ENCODE results near the gene VPS39.
A peak's percentile ranks its signal among the peaks of the same experiment; 100 is the strongest.

Gene VPS39

GRCh38 chr15:42157381-42157780, 50.7 kb downstream of the VPS39 start:
- DNase-seq: no peak

GRCh38 chr15:42156243-42156922, 51.7 kb downstream of the VPS39 start, which contains the start of gene PLA2G4F:
Gene PLA2G4F, minus strand, starts transcription at chr15:42156636. Its CDS starts 87 bp downstream, at chr15:42156549.
- no peak for DNase-seq

- DNase-seq: no peak
These were observed 52.4 kb downstream of the VPS39 start for GRCh38 chr15:42155546-42156242.

- DNase-seq: no peak
These were observed 53.1 kb downstream of the VPS39 start for GRCh38 chr15:42154956-42155355.

GRCh38 chr15:42154212-42154941, 53.7 kb downstream of the VPS39 start:
- no peak for DNase-seq

GRCh38 chr15:42153874-42154211, 54.3 kb downstream of the VPS39 start:
- DNase-seq: no peak

GRCh38 chr15:42152921-42153698, 55.0 kb downstream of the VPS39 start:
- DNase-seq: no peak

- DNase-seq: no peak
These were observed 55.7 kb downstream of the VPS39 start for GRCh38 chr15:42152196-42152920.

- DNase-seq: no peak
These were observed 56.4 kb downstream of the VPS39 start for GRCh38 chr15:42151736-42152135.

- DNase-seq: no peak
These were observed 57.0 kb downstream of the VPS39 start for GRCh38 chr15:42151141-42151561.

GRCh38 chr15:42150219-42150970, 57.7 kb downstream of the VPS39 start:
- peak; percentile 11 for DNase-seq

GRCh38 chr15:42149493-42150218, 58.4 kb downstream of the VPS39 start:
- no peak for DNase-seq

GRCh38 chr15:42148808-42149492, 59.2 kb downstream of the VPS39 start:
- DNase-seq: no peak

GRCh38 chr15:42147431-42147735, 60.7 kb downstream of the VPS39 start:
- no peak for DNase-seq

- DNase-seq: no peak
These were observed 61.3 kb downstream of the VPS39 start for GRCh38 chr15:42146551-42147430.

- DNase-seq: no peak
These were observed 62.3 kb downstream of the VPS39 start for GRCh38 chr15:42145546-42146455.

GRCh38 chr15:42144841-42145375, 63.2 kb downstream of the VPS39 start:
- no peak for DNase-seq

Data from NCI-H1105 treated with DMSO at 0.1 percent for 48 hours (cell line).